GM12892 (cell line): ENCODE results near the gene CCDC177.

Source experiments
- DNase-seq: peaks from one replicate; pipeline ENCODE4 v3.0.0; 2011; ENCODE audit not compliant: insufficient read length
- FAIRE-seq: peaks from 2 replicates; lab custom pipeline; 2011; peaks lifted over from hg19 to GRCh38; lab: Jason Lieb, UNC
- POLR2A ChIP-seq: IDR thresholded peaks from 2 replicates; pipeline ENCODE4 v1.6.1; 2011; ENCODE audit warnings: low read depth, low read length, control low read depth
- POLR2AphosphoS5 ChIP-seq: IDR thresholded peaks from 2 replicates; pipeline ENCODE4 v1.6.1; 2011; ENCODE audit warnings: low read depth, low read length, control low read depth
- TAF1 ChIP-seq: IDR thresholded peaks from 2 replicates; pipeline ENCODE4 v1.6.1; 2011; ENCODE audit warnings: low read depth, mild to moderate bottlenecking, control low read depth, low read length, borderline replicate concordance

Gene CCDC177

DNA sequence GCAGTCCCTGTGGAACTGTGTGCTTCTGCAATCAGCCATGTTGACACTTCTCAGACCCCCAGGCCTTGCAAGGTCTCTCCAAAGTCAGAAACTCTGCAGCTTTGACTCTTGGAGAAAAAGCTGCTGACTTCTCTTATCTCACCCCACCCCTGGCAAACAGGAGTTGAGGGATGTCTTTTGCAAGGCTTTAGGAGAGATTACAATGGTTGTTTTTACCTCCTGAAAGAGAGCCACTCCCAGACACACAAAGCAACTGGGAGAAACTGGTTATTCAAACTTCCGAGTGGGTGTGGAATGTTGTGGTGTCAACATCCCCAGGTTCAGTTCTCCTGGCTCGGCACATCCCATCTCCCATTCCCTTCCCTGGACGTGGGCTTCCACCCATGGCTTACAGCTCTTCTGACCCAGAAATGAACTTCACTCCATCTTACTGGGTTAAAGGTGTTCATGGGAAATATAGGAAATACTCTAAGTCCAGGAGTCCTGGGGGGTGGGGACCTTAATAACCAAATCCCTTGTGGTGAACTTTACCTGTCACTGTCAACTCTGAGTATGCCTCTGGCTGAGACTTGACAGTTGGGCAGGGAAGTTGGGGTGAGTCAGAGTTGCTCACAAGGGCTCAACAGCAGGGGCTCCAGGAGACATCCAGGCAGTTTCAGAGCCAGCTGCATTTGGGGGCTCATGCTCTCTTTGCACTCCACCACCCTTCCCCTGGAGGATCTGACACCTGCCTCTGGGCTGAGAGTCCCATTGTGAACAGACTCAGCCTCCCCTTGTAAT lies 41.9 kb downstream of the CCDC177 start:
- DNase-seq (no peak), FAIRE-seq (no peak)
- no peak for TF ChIP-seq POLR2AphosphoS5
- no peak for TF ChIP-seq TAF1

DNA sequence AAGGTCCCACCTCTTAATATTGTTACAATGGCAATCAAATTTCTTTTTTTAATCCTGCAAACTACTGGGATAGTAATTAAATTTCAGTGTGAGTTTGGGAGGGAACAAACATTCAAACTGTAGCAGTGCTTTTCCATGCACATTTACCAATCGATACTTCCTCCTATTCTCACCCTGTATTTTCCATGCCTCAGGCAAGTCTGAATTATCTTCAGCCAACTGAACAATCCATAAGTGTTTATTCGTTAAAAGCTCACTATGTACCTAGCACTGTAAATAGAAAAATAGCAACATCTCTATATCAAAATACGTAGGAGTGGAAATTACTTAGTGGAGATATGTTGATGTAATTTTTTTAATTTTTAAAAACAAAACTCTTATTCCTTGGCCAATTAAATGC lies 43.5 kb downstream of the CCDC177 start:
- no peak for DNase-seq
- no peak for TF ChIP-seq POLR2A
- TF ChIP-seq TAF1 = no peak
- no peak for TF ChIP-seq POLR2AphosphoS5
- FAIRE-seq = no peak

DNA sequence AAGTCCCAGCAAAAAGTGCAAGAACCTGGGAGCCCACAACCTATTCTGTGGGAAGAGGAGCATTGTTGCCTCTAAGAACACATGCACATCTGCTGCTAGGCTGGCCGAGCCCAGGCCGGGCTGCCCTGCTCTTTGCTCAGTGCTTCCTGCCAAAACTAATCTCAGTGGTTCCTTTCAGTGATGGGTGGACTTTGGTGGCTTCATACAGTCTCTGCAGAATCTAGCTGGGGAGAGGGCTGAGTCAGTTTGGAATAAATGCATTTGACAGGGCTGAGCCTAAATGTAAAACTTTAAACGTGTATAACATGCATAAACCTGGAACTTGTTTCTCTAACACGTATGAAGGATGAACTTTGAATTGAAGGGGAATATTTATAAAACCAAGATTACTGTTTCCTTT lies 44.6 kb downstream of the CCDC177 start:
- FAIRE-seq = no peak
- DNase-seq = no peak
- TF ChIP-seq TAF1 = no peak

DNA sequence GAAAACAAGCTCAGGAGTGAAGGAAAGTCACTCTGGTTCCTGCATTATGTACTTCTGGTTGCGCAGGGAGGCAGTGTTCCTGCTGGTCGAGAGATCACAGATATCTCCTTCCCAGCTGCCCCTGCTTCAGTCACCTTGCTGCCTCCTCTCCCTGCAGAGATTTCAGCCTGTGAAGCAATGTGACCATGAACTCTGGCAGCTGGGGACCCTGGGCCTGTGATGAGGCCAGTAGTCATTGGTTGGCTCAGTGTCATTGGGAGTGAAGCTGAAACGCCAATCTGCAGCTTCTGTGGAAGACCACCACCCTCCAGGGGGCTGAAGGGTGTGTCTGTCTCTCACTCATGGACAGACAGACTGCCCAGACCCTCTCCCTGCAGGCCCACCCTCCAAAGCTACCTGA lies 45.1 kb downstream of the CCDC177 start:
- DNase-seq (no peak), FAIRE-seq (no peak)
- TF ChIP-seq TAF1 = no peak

DNA sequence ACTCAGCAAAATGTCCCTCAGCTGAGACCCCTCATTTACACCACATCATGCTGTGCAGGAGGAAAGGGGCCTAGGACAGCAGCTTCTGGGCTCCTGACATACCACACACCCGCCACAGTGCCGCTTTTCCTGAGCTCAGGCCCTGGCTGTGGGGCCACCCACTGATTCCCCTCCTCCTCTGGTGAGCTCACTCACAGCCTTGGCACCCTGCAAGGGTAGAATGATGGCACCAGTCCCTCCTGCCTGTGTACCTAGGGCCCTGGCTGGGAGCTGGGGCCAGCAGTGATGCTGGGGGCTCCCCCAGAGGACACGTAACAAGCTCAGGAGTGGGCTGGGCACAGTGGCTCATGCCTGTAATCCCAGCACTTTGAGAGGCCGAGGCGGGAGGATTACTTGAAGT lies 45.7 kb downstream of the CCDC177 start:
- no peak for FAIRE-seq
- no peak for DNase-seq
- TF ChIP-seq POLR2A = no peak
- no peak for TF ChIP-seq TAF1
- no peak for TF ChIP-seq POLR2AphosphoS5

DNA sequence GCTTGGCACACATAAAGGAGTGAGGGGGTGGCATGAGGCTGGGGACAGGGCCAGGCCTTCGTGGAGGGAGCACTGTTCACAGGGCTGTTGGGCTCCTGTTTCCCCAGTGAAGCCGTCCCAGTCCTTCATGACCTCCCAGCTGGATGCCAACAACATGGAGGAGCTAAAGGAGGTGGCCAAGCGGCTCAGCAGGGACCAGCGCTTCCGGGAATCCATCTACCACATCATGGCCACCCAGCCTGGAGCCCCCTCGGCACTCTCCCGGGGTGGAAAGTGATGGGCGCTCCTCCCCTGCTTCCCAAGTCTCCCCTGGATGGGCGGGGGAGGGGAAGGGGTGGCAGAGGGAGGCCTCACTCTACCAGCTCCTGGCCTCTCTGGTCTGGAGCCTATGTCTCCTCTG lies 46.5 kb downstream of the CCDC177 start:
- no peak for TF ChIP-seq TAF1
- no peak for TF ChIP-seq POLR2AphosphoS5
- TF ChIP-seq POLR2A = no peak
- DNase-seq (no peak), FAIRE-seq (no peak)

DNA sequence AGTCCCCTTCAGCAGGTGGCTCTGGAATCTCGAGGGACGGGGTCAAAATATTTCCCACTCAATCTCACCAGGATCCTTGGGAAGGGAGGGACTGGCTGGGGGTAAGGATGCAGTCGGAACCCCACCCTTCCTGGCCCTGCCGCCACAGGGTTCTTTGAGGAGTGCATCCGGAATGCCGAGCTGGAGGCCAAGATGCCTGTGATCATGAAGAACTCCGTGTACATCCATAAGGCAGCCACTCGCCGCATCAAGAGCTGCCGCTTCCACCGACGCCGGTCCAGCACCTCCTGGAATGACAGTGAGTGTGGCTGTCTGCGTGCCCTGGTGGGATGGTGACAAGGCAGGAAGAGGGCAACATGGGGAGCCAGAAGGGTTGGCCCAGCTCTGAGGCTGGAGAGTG lies 47.0 kb downstream of the CCDC177 start:
- TF ChIP-seq TAF1 (no peak), POLR2A (no peak), POLR2AphosphoS5 (no peak)
- DNase-seq (no peak), FAIRE-seq (no peak)

DNA sequence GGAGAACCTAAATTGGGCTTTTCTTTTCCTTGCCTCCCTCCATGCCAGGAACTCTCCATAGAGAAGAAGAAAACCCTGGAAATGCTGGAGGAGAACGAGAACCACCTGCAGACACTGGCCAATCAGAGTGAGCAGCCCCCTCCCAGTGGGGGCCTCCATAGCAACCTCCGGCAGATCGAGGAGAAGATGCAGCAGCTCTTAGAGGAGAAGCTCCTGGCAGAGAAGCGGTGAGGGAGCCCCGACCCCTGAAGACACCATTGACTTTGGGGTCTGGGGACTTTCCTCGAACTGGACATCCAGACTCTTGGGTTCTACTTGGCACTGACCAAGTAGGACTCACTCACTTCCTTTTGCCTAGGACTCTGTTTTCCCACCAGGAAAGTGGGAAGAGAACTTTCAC lies 48.8 kb downstream of the CCDC177 start:
- no peak for FAIRE-seq
- no peak for TF ChIP-seq POLR2AphosphoS5
- no peak for TF ChIP-seq TAF1
- TF ChIP-seq POLR2A = no peak
- DNase-seq = no peak

DNA sequence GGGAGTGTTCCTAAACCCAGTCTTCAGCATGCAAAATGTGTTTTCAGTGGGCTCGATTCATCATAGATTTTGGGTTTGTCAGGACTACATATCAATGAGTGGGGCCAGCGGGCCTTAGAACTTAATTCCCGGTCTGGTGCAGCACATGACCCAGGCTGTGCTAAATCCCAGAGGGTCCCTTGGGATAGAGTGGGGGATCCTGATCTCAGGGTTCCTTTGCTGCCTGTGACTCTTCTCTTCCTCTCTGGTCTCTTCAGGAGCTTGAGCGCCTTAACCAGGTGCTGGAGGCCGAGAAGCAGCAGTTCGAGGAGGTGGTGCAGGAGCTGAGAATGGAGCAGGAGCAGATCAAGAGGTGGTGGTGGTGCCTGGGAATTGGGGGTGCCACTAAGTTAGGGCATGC lies 52.6 kb downstream of the CCDC177 start:
- TF ChIP-seq POLR2A (no peak), POLR2AphosphoS5 (no peak), TAF1 (no peak)
- FAIRE-seq (no peak), DNase-seq (no peak)
